Esophagus squamous epithelium (tissue), 4 donors: ENCODE results near the gene MRPS7.

Source experiments
- POLR2A ChIP-seq, 4 donors: fragments of 450-650 bp; IDR thresholded peaks; one replicate each; pipeline ENCODE4 v1.6.1; 2017; ENCODE audit warnings: antibody characterized with exemption in 4 of 4, mild to moderate bottlenecking in 4 of 4, moderate library complexity in 3 of 4
- TF ChIP-seq, protein P1 (sequence below), 6 experiments: fragments of 450-650 bp in 4 of 6; fragments of 200-600 bp in 2 of 6; sonication (generic) in 2 of 6; IDR thresholded peaks; one replicate each; pipeline ENCODE4 v1.5.1; 2016 to 2019; ENCODE audit warnings: antibody characterized with exemption in 6 of 6, mild to moderate bottlenecking in 4 of 6, moderate library complexity in 4 of 6

DNA sequence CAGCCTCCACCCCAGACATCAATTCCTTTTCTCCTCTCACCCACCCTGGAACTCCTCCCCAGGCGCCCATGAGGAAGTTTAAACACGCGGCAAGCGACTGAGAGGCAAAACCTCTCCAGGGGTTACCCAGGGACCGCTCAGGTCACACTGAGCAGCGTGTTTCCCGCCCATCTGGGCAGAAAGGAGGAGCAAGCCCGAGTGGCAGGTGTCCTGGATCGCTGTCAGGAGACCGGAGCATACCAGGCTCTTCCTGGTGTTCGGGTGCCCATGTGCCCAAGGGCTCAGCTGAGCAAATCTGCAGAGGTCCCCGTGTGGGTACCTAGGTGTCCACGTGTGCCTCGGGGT is 27.1 kb downstream of the MRPS7 start:
- no peak for TF ChIP-seq POLR2A (IDR thresholded peaks at IDR 0.05)
- TF ChIP-seq, protein P1, sequence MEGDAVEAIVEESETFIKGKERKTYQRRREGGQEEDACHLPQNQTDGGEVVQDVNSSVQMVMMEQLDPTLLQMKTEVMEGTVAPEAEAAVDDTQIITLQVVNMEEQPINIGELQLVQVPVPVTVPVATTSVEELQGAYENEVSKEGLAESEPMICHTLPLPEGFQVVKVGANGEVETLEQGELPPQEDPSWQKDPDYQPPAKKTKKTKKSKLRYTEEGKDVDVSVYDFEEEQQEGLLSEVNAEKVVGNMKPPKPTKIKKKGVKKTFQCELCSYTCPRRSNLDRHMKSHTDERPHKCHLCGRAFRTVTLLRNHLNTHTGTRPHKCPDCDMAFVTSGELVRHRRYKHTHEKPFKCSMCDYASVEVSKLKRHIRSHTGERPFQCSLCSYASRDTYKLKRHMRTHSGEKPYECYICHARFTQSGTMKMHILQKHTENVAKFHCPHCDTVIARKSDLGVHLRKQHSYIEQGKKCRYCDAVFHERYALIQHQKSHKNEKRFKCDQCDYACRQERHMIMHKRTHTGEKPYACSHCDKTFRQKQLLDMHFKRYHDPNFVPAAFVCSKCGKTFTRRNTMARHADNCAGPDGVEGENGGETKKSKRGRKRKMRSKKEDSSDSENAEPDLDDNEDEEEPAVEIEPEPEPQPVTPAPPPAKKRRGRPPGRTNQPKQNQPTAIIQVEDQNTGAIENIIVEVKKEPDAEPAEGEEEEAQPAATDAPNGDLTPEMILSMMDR (IDR thresholded peaks at IDR 0.05): no peak
